PC-3 (cell line): Measurements from ENCODE around the gene CPT2. TPM values are rescaled to one million over a fixed set of nuclear protein-coding genes. Genes with fewer than 3 reads are reported as not detected.

Source experiments
- ATAC-seq: fragments of 200-7000 bp; cut with Tn5 transposase; 2 replicates; pipeline ENCODE4 v1.9.1; 2020; ENCODE audit warnings: mild to moderate bottlenecking, moderate library complexity
- BruUV-seq: library from RNA; stranded (reverse); fragments of 400-500 nt; replicated peaks from 2 replicates; lab custom pipeline; 2021; lab: Mats Ljungman, UMichigan
- CTCF ChIA-PET: fragments of 300-600 bp; sonication (Branson Sonifier 250); formaldehyde crosslinking; loops from one replicate; lab custom pipeline; 2022; ENCODE audit warnings: antibody characterized with exemption; lab: Charles Lee
- POLR2A ChIA-PET: fragments of 300-600 bp; sonication (Branson Sonifier 250); formaldehyde crosslinking; loops from one replicate; lab custom pipeline; 2022; ENCODE audit warnings: antibody characterized with exemption; ENCODE audit not compliant: unreplicated experiment; lab: Charles Lee
- DNase-seq: peaks from one replicate; pipeline ENCODE4 v3.0.0-alpha.2; 2015
- H2AFZ ChIP-seq: fragments of 300-600 bp; sonication (generic); 2 replicates; pipeline ENCODE4 v1.6.0; 2016; ENCODE audit warnings: antibody characterized with exemption, low read length
- H3F3A ChIP-seq: fragments of 300-600 bp; sonication (generic); one replicate; pipeline ENCODE4 v1.6.0; 2017; ENCODE audit warnings: antibody characterized with exemption, low read length, control low read depth, mild to moderate bottlenecking; ENCODE audit not compliant: unreplicated experiment
- H3K27ac ChIP-seq: fragments of 300-600 bp; sonication (generic); 2 replicates; pipeline ENCODE4 v1.5.1; 2016; ENCODE audit warnings: mild to moderate bottlenecking, low read length
- H3K27me3 ChIP-seq: fragments of 300-600 bp; sonication (generic); 2 replicates; pipeline ENCODE4 v1.6.1; 2016; ENCODE audit warnings: low read length, mixed read lengths
- H3K36me3 ChIP-seq: fragments of 300-600 bp; sonication (generic); 2 replicates; pipeline ENCODE4 v1.6.1; 2016; ENCODE audit warnings: low read depth, mixed run types, low read length, mixed read lengths
- H3K4me1 ChIP-seq: fragments of 300-600 bp; sonication (generic); 2 replicates; pipeline ENCODE4 v1.5.1; 2016; ENCODE audit warnings: low read length; ENCODE audit not compliant: insufficient read depth
- H3K4me2 ChIP-seq: fragments of 300-600 bp; sonication (generic); 2 replicates; pipeline ENCODE4 v1.6.0; 2016; ENCODE audit warnings: low read length
- H3K4me3 ChIP-seq: fragments of 300-600 bp; sonication (generic); 2 replicates; pipeline ENCODE4 v1.5.1; 2016; ENCODE audit warnings: mild to moderate bottlenecking, low read length, mixed read lengths
- H3K79me2 ChIP-seq: fragments of 300-600 bp; sonication (generic); 2 replicates; pipeline ENCODE4 v1.6.1; 2017; ENCODE audit warnings: low read length, mixed read lengths
- H3K9ac ChIP-seq: fragments of 300-600 bp; sonication (generic); 2 replicates; pipeline ENCODE4 v1.6.0; 2016; ENCODE audit warnings: mild to moderate bottlenecking, low read length
- H3K9me2 ChIP-seq: fragments of 300-600 bp; sonication (generic); replicated peaks from 2 replicates; pipeline ENCODE4 v1.6.1; 2016; ENCODE audit warnings: mixed run types, low read length, mixed read lengths
- H3K9me3 ChIP-seq: fragments of 300-600 bp; sonication (generic); 2 replicates; pipeline ENCODE4 v1.6.1; 2016; ENCODE audit warnings: low read length, mixed read lengths
- H4K20me1 ChIP-seq: fragments of 300-600 bp; sonication (generic); 2 replicates; pipeline ENCODE4 v1.6.1; 2016; ENCODE audit warnings: low read length, mixed read lengths
- CTCF ChIP-seq: fragments of 300-600 bp; sonication (generic); conservative IDR thresholded peaks from 2 replicates; pipeline ENCODE4 v1.5.1; 2017; ENCODE audit warnings: antibody characterized with exemption, low read depth, mild to moderate bottlenecking, low read length
- EZH2 ChIP-seq: fragments of 300-600 bp; sonication (generic); IDR thresholded peaks from one replicate; pipeline ENCODE4 v1.6.1; 2017; ENCODE audit warnings: antibody characterized with exemption, mild to moderate bottlenecking, low read length; ENCODE audit not compliant: unreplicated experiment
- EZH2phosphoT487 ChIP-seq: fragments of 300-600 bp; sonication (generic); IDR thresholded peaks from 2 replicates; pipeline ENCODE4 v1.6.1; 2018; ENCODE audit warnings: mild to moderate bottlenecking, antibody characterized with exemption, low read length, borderline replicate concordance
- intact Hi-C: fragments of 100-400 bp; cut with micrococcal nuclease; formaldehyde crosslinking; loops from 2 replicates; pipeline ENCODE4 v1.9.0; 2023
- total RNA-seq: library from RNA; depleted of rRNA; stranded (reverse); fragments of >200 nt; gene quantifications from 2 replicates; pipeline ENCODE4 v1.2.3, GENCODE V29; 2014

Gene CPT2
- total RNA-seq, 1 experiment from 2014 or later = 27.1 TPM

DNA sequence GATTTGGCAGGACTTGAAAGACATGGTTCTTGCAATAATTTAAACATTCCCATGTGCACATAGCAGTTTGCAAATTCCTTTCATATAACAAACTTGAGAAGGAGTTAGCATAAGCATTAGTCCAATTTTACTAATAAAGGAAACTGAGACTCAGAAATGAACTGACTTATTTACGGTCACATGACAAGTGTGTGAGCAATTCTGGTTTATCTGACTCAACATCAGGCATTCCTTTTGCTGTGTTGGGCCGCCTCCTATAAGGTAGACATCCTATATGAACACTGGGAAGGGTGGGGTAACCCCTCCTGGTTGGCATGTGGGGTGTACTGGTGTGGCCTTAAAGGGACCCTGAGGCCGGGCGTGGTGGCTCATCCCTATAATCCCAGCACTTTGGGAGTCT is 8.5 kb upstream of the CPT2 start:
- Histone ChIP-seq H3K36me3 (no peaks in the 10 kb centered on the region), H3K4me2 (peak overlapping the region; percentile 19; the same call in 1 of the 2 replicates), H3K9me2 (no peaks in the 10 kb centered on the region), H3K4me3 (no peak overlapping the region), H3F3A (no peaks in the 10 kb centered on the region), H4K20me1 (no peaks in the 10 kb centered on the region), H2AFZ (no peak overlapping the region), H3K9ac (no peak overlapping the region), H3K27me3 (no peaks in the 10 kb centered on the region), H3K27ac (no peak overlapping the region), H3K9me3 (no peaks in the 10 kb centered on the region), H3K79me2 (no peaks in the 10 kb centered on the region), H3K4me1 (peaks cover 21% of the 10 kb centered on the region)
- TF ChIP-seq EZH2 = no peak
- no peak for TF ChIP-seq EZH2phosphoT487
- no peak for TF ChIP-seq CTCF
- ChIA-PET CTCF (no interaction called here), POLR2A (no interaction called here)
- ATAC-seq = peak; percentile 55
- BruUV-seq = no TSS peak
- intact Hi-C loops = loop anchor here (5.0 to 10.0 kb wide), 2 partner anchors 173 to 266 kb away; partner anchors contain the start of gene ECHDC2
- DNase-seq = peak; percentile 58

DNA sequence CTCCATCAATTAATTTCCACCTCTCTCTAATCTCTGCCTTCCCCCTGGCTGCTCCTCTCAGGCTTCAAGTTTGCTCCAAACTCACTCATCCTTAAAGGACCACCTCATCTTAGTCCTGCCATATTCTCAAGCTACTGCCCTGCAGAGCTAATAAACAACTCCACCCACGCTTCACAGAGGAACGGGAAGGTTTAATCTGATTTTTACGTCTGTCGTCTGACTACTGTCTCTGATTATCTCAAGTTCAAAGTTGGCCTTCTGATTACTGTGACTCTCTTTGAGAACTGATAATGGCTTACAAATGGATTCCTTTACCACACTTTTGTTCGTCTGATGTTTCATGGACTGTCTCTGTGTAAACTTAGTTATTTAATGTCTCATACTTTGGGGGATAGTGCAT is 7.6 kb upstream of the CPT2 start:
- Histone ChIP-seq H3K9me3 (no peaks in the 10 kb centered on the region), H3K4me1 (peaks cover 21% of the 10 kb centered on the region), H3K79me2 (no peaks in the 10 kb centered on the region), H4K20me1 (no peaks in the 10 kb centered on the region), H3K4me2 (no peak overlapping the region), H3K27ac (no peak overlapping the region), H3K9me2 (no peaks in the 10 kb centered on the region), H3K27me3 (no peaks in the 10 kb centered on the region), H2AFZ (no peak overlapping the region), H3K36me3 (no peaks in the 10 kb centered on the region), H3K9ac (no peak overlapping the region), H3K4me3 (no peak overlapping the region), H3F3A (no peaks in the 10 kb centered on the region)
- intact Hi-C loops = loop anchor here (5.0 to 10.0 kb wide), 2 partner anchors 174 to 267 kb away; partner anchors contain the start of gene ECHDC2
- no peak for DNase-seq
- CTCF ChIA-PET = no interaction called here
- TF ChIP-seq EZH2phosphoT487 (no peak), EZH2 (no peak), CTCF (no peak)
- POLR2A ChIA-PET = no interaction called here
- no peak for ATAC-seq
- no TSS peak for BruUV-seq

GRCh38 chr1:53190210-53190611 is 6.4 kb upstream of the CPT2 start:
- H3K9me3 ChIP-seq = no peaks in the 10 kb centered on the region
- ChIA-PET POLR2A (interaction anchor here (0.8 kb wide), 1 partner anchor 36 kb away, joined by 4 read pairs; no protein-coding TSS in a partner anchor), CTCF (no interaction called here)
- H3K79me2 ChIP-seq = no peaks in the 10 kb centered on the region
- no peak for ATAC-seq
- peaks cover 20% of the 10 kb centered on the region for H3K4me1 ChIP-seq
- H4K20me1 ChIP-seq = no peaks in the 10 kb centered on the region
- intact Hi-C loops = no loop called here
- no peak overlapping the region for H3K4me2 ChIP-seq
- TF ChIP-seq CTCF (no peak), EZH2phosphoT487 (no peak)
- H3K36me3 ChIP-seq = no peaks in the 10 kb centered on the region
- no peaks in the 10 kb centered on the region for H3K27me3 ChIP-seq
- no peak overlapping the region for H2AFZ ChIP-seq
- H3K9ac ChIP-seq = no peak overlapping the region
- no peaks in the 10 kb centered on the region for H3K9me2 ChIP-seq
- H3K4me3 ChIP-seq = no peak overlapping the region
- H3K27ac ChIP-seq = no peak overlapping the region
- H3F3A ChIP-seq = no peaks in the 10 kb centered on the region
- no TSS peak for BruUV-seq
- no peak for DNase-seq
